Endometrial microvascular endothelial cells (primary cell): ENCODE data around the gene SPTBN2. TPM values are rescaled to one million over a fixed set of nuclear protein-coding genes. Genes with fewer than 3 reads are reported as not detected.

ENCODE experiments used
- in situ Hi-C: cut with HindIII; loops from 2 replicates; pipeline ENCODE4 v1.10.0; 2017; ENCODE audit warnings: low sequenced_read_pairs, low pct_unique_long_range_greater_than_20kb; ENCODE audit errors: inconsistent ontology term
- total RNA-seq: library from RNA; depleted of rRNA; stranded (reverse); fragments of >200 nt; gene quantifications from one replicate; pipeline ENCODE4 v1.2.3, GENCODE V29; 2015; ENCODE audit errors: inconsistent ontology term

SPTBN2 gene
- 59.2 TPM for total RNA-seq

- in situ Hi-C loops = no loop called here
These were observed at the start of gene SPTBN2 for GRCh38 chr11:66728693-66729385. SPTBN2 (minus strand) TSS chr11:66729216; CDS start chr11:66721240, 7,976 bp downstream.

- in situ Hi-C loops = no loop called here
These were observed 39.8 kb upstream of the SPTBN2 start for GRCh38 chr11:66768818-66769217.

DNA sequence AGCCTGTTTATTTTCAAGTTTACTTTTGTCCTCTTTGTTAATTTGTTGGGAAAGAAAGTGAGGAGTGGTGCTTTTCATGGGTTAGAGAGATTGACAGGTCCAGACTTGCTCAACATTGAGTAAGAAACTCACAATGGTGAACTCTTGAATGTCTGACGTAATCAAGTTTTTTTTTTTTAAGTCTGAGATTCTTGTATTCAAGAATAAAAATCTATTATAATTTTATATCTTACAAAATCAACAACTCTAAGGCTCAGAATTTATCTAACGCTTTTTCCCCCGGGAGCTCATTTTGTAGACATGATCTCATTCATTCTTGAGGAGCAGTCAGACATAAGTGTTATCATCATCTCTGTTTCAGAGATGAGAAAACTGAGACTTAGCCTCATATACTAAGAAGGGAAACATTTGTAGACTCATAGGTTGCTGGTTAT is 39.1 kb upstream of the SPTBN2 start:
- in situ Hi-C loops = no loop called here

- in situ Hi-C loops = no loop called here
These were observed 38.6 kb upstream of the SPTBN2 start for GRCh38 chr11:66767666-66768065.

GRCh38 chr11:66766681-66767080 is 37.7 kb upstream of the SPTBN2 start:
- in situ Hi-C loops = no loop called here

DNA sequence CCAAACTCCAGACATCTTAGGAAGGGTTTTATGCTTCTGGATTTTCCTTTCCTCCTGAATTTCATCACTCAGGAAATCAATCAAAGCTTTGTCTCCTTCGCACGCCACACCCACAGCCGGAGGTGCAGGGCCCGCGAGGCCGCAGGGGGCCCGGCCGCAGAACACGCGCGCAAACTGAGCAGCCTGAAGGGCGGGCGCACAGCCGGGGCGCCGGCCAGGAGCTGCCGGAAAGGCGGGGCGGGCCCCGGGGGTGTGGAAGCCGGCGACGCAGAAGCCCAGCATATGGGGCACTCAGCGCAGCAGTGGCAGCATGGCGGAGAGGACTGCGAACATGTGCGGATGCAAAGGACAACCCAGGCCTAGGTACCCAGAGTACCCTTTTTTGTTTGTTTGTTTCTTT is 33.1 kb upstream of the SPTBN2 start:
- in situ Hi-C loops = no loop called here

- in situ Hi-C loops = no loop called here
These were observed 23.1 kb upstream of the SPTBN2 start for GRCh38 chr11:66752148-66752547.

GRCh38 chr11:66749091-66749490 is 20.1 kb upstream of the SPTBN2 start:
- in situ Hi-C loops = no loop called here

- in situ Hi-C loops = no loop called here
These were observed 18.5 kb upstream of the SPTBN2 start for GRCh38 chr11:66747480-66747879.

GRCh38 chr11:66745356-66746235 is 16.6 kb upstream of the SPTBN2 start:
- in situ Hi-C loops = no loop called here

GRCh38 chr11:66744485-66745355 is 15.7 kb upstream of the SPTBN2 start:
- in situ Hi-C loops = no loop called here

- in situ Hi-C loops = no loop called here
These were observed 14.4 kb upstream of the SPTBN2 start for GRCh38 chr11:66743271-66743968.

DNA sequence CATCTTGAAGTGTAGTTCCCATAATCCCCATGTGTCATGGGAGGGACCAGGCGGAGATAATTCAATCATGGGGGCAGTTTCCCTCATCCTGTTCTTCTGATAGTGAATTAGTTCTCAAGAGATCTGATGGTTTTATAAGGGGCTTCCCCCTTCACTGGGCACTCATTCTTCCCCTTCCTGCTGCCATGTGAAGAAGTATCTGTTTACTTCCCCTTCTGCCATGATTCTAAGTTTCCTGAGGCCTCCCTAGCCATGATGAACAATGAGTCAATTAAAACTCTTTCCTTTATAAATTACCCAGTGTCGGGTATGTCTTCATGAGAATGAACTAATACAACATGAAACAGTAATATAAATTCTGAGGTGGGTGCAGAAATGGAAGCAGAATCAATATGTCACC is 12.1 kb upstream of the SPTBN2 start:
- in situ Hi-C loops = no loop called here

- in situ Hi-C loops = no loop called here
These were observed 11.0 kb upstream of the SPTBN2 start for GRCh38 chr11:66739983-66740382.

GRCh38 chr11:66734215-66734614 is 5.2 kb upstream of the SPTBN2 start:
- in situ Hi-C loops = no loop called here

GRCh38 chr11:66729447-66729846 is 431 bp upstream of the SPTBN2 start:
- in situ Hi-C loops = no loop called here

GRCh38 chr11:66728038-66728692 is 851 bp downstream of the SPTBN2 start:
- in situ Hi-C loops = no loop called here
